Muscle layer of colon (tissue), 2 donors: ENCODE data around the gene ARHGEF6.
"Not testable (repeated sequence)": the region's sequence is repeated elsewhere in the genome, so short reads cannot be mapped to it uniquely, and the experiment has no call there.

Experiments
- H3K27ac ChIP-seq: one replicate; pipeline ENCODE4 v1.7.0; 2013; ENCODE audit warnings: low read depth, mild to moderate bottlenecking, low read length, moderate library complexity
- H3K27me3 ChIP-seq, 2 donors: one replicate each; pipeline ENCODE4 v1.7.0; 2013; ENCODE audit warnings: low read length in 2 of 2, mild to moderate bottlenecking in 2 of 2; ENCODE audit not compliant: insufficient read depth in 2 of 2, control insufficient read depth in 1 of 2
- H3K36me3 ChIP-seq: one replicate; pipeline ENCODE4 v1.7.0; 2013; ENCODE audit warnings: mild to moderate bottlenecking, low read length; ENCODE audit not compliant: insufficient read depth
- H3K4me1 ChIP-seq: one replicate; pipeline ENCODE4 v1.7.0; 2013; ENCODE audit warnings: mild to moderate bottlenecking, low read length; ENCODE audit not compliant: insufficient read depth
- H3K4me3 ChIP-seq, 2 donors: one replicate each; pipeline ENCODE4 v1.7.0; 2013; ENCODE audit warnings: low read length in 2 of 2, low read depth in 1 of 2, mild to moderate bottlenecking in 1 of 2, moderate library complexity in 1 of 2
- H3K9ac ChIP-seq: one replicate; pipeline ENCODE4 v1.7.0; 2013; ENCODE audit warnings: low read length
- H3K9me3 ChIP-seq: one replicate; pipeline ENCODE4 v1.7.0; 2013; ENCODE audit warnings: mild to moderate bottlenecking, low read length
- donor health status: abdominal sarcoma.
- donor health status: Adenocarcinoma of cecum.

ARHGEF6 gene

DNA sequence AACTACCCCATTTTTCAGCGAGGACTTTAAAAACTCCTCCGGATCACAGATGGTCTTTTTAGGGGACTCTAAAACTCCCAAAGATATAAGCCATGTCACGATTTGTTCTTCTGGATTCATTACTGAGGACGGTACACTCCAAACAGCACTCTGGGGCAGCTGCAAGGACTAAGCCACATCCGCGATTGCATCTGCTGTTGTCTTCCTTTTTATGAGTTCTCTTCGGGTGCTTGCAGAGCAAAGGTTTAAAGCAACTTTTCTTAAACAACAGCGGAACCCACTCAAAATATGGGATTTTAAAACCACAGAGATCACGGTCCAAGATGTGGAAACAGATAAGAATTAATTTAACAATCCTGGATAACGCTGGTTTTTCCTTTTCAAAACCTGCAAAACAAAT, at the start of gene ARHGEF6:
ARHGEF6 (minus strand) TSS at position 170 of the 400 bp plus-strand sequence; CDS start at position 120, 50 bp downstream.
- Histone ChIP-seq H3K9me3 (no peaks in the 10 kb centered on the region), H3K4me3 (peak within 1 kb of the TSS in 1 of 2 donors; percentile 35), H3K36me3 (no peaks in the 10 kb centered on the region), H3K9ac (no peak within 1 kb of the TSS), H3K27ac (no peak within 1 kb of the TSS), H3K4me1 (peaks cover 9% of the 10 kb centered on the region), H3K27me3 (peaks cover 0 to 4% of the 10 kb centered on the region in 2 donors)

- no peak overlapping the region for H3K4me3 ChIP-seq
- no peak overlapping the region for H3K9ac ChIP-seq
- no peaks in the 10 kb centered on the region for H3K27me3 ChIP-seq
- H3K9me3 ChIP-seq: no peaks in the 10 kb centered on the region
- no peak overlapping the region for H3K27ac ChIP-seq
- no peaks in the 10 kb centered on the region for H3K36me3 ChIP-seq
- no peaks in the 10 kb centered on the region for H3K4me1 ChIP-seq
Observed at GRCh38 chrX:136829413-136829812, 48.7 kb upstream of the ARHGEF6 start.

- H3K27ac ChIP-seq: no peak overlapping the region
- H3K4me1 ChIP-seq: no peaks in the 10 kb centered on the region
Observed at GRCh38 chrX:136828830-136829229, 48.1 kb upstream of the ARHGEF6 start.

DNA sequence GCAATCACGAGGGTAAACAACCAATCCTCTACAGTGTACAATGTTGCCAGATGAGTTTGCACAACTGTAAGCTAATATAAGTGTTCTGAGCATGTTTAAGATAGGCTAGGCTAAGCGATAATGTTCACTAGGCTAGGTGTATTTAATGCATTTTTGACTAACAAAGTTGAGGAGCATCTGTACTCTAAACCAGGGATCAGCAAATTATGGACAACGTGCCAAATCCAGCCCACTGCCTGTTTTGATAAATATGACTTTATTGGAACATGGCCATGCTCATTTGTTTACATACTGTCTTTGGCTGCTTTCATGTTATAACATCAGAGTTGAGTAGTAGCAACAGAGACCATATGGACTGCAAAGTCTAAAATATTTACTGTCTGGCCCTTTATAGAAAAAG, 46.3 kb upstream of the ARHGEF6 start:
- Histone ChIP-seq H3K27ac (no peak overlapping the region), H3K9me3 (no peaks in the 10 kb centered on the region), H3K9ac (no peak overlapping the region), H3K36me3 (no peaks in the 10 kb centered on the region), H3K4me3 (no peak overlapping the region), H3K4me1 (no peaks in the 10 kb centered on the region), H3K27me3 (no peaks in the 10 kb centered on the region)

More at GRCh38 chrX:136828830-136829229, 48.1 kb upstream of the ARHGEF6 start:
- Histone ChIP-seq H3K27me3 (no peaks in the 10 kb centered on the region), H3K4me3 (no peak overlapping the region), H3K9me3 (no peaks in the 10 kb centered on the region), H3K36me3 (no peaks in the 10 kb centered on the region), H3K9ac (no peak overlapping the region)

DNA sequence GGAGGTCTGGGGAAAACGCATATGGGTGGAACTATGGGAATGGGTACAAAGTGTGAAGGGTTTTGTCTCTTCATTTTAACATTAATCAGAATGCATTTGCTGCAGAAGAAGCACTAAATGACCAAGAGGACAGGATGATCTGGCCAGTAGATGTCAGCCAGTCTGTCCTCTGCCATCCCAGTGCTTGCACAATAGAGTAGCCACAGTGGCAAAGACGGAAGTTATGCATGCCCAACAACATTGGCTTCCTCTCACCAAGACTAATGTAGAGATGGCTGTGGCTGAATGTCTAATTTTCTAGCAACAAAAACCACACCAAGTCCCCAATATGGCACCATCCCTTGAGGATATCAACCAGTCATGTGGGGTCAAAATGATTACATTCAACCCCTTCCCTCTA, 45.0 kb upstream of the ARHGEF6 start:
- Histone ChIP-seq H3K36me3 (peaks cover 2% of the 10 kb centered on the region), H3K27ac (no peak overlapping the region), H3K9ac (no peak overlapping the region), H3K4me3 (no peak overlapping the region), H3K27me3 (no peaks in the 10 kb centered on the region), H3K9me3 (no peaks in the 10 kb centered on the region), H3K4me1 (no peaks in the 10 kb centered on the region)

DNA sequence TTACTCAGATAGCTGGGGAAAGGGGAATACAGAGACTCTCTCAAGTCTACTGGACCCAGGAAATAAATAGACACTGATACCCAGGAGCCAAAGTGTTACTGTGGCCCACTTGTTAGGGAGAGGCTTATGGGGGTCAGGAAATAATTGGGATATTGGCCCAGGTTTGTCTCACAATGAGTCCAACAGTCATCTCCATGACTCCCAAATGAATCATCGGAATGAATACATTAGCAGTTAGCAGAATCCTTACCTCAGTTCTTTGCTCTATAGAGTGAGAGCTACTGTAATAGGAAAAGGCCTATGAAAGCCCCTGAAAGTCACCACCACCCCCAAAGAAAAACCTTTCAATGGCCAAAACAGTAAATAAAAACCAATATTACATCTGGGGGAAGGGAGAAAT, 42.4 kb upstream of the ARHGEF6 start:
- H3K9me3 ChIP-seq: no peaks in the 10 kb centered on the region
- no peak overlapping the region for H3K4me3 ChIP-seq
- H3K27ac ChIP-seq: no peak overlapping the region

GRCh38 chrX:136822337-136823095, 41.8 kb upstream of the ARHGEF6 start:
- H3K4me3 ChIP-seq: no peak overlapping the region

More for the DNA sequence above, 42.4 kb upstream of the ARHGEF6 start:
- Histone ChIP-seq H3K9ac (no peak overlapping the region), H3K36me3 (peaks cover 6% of the 10 kb centered on the region), H3K27me3 (no peaks in the 10 kb centered on the region), H3K4me1 (no peaks in the 10 kb centered on the region)

DNA sequence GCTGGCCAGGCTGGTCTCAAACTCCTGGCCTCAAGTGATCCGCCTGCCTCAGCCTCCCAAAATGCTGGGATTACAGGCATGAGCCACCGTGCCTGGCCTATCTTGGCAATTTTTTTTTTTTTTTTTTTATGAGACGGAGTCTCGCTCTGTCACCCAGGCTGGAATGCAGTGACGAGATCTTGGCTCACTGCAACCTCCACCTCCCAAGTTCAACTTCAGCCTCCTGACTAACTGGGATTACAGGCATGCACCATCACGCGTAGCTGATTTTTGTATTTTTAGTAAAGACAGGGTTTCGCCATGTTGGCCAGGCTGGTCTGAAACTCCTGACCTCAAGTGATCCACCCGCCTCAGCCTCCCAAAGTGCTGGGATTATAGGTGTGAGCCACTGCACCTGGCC, 39.0 kb upstream of the ARHGEF6 start:
- H3K4me1 ChIP-seq, H3K4me3 ChIP-seq, H3K9me3 ChIP-seq, H3K27me3 ChIP-seq, H3K36me3 ChIP-seq, H3K9ac ChIP-seq, H3K27ac ChIP-seq: not testable (repeated sequence)

More at GRCh38 chrX:136822337-136823095, 41.8 kb upstream of the ARHGEF6 start:
- H3K9me3 ChIP-seq: no peaks in the 10 kb centered on the region
- no peaks in the 10 kb centered on the region for H3K27me3 ChIP-seq
- no peak overlapping the region for H3K9ac ChIP-seq
- peaks cover 6% of the 10 kb centered on the region for H3K36me3 ChIP-seq
- no peak overlapping the region for H3K27ac ChIP-seq
- H3K4me1 ChIP-seq: no peaks in the 10 kb centered on the region

GRCh38 chrX:136819031-136819703, 38.4 kb upstream of the ARHGEF6 start:
- Histone ChIP-seq H3K4me3 (no peak overlapping the region), H3K27ac (no peak overlapping the region), H3K9ac (no peak overlapping the region), H3K36me3 (peaks cover 6% of the 10 kb centered on the region), H3K4me1 (no peaks in the 10 kb centered on the region), H3K9me3 (no peaks in the 10 kb centered on the region), H3K27me3 (no peaks in the 10 kb centered on the region)

DNA sequence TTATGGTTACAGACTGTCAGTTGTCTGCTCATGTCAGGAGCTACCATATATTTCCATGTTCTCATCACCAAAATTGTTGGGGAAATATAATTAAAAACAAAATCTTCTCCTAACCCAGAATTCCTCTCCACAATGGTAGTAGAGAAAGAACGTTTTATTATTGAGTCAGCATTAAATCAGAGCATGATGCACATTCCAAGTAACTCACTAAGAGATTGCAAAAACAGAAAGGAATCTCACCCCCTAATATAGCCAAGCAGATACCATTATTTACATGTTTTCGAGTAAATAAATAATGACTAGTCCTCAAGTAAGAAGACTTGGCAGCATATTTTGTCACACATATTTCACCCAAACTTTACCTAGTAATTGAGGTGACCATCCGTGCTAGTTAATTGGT, 36.2 kb upstream of the ARHGEF6 start:
- no peak overlapping the region for H3K9ac ChIP-seq

GRCh38 chrX:136814847-136815750, 34.4 kb upstream of the ARHGEF6 start:
- no peaks in the 10 kb centered on the region for H3K9me3 ChIP-seq
- H3K4me3 ChIP-seq: no peak overlapping the region

More for the DNA sequence above, 36.2 kb upstream of the ARHGEF6 start:
- Histone ChIP-seq H3K9me3 (no peaks in the 10 kb centered on the region), H3K27me3 (no peaks in the 10 kb centered on the region), H3K27ac (no peak overlapping the region), H3K36me3 (peaks cover 6% of the 10 kb centered on the region), H3K4me3 (no peak overlapping the region), H3K4me1 (no peaks in the 10 kb centered on the region)

More at GRCh38 chrX:136814847-136815750, 34.4 kb upstream of the ARHGEF6 start:
- no peak overlapping the region for H3K27ac ChIP-seq
- no peaks in the 10 kb centered on the region for H3K27me3 ChIP-seq
- H3K4me1 ChIP-seq: no peaks in the 10 kb centered on the region
- no peak overlapping the region for H3K9ac ChIP-seq
- H3K36me3 ChIP-seq: no peaks in the 10 kb centered on the region
